ENCODE data around the gene CSH1. TPM values are rescaled to one million over a fixed set of nuclear protein-coding genes. Genes with fewer than 3 reads are reported as not detected.

CSH1 gene
- total RNA-seq, result not detected

DNA sequence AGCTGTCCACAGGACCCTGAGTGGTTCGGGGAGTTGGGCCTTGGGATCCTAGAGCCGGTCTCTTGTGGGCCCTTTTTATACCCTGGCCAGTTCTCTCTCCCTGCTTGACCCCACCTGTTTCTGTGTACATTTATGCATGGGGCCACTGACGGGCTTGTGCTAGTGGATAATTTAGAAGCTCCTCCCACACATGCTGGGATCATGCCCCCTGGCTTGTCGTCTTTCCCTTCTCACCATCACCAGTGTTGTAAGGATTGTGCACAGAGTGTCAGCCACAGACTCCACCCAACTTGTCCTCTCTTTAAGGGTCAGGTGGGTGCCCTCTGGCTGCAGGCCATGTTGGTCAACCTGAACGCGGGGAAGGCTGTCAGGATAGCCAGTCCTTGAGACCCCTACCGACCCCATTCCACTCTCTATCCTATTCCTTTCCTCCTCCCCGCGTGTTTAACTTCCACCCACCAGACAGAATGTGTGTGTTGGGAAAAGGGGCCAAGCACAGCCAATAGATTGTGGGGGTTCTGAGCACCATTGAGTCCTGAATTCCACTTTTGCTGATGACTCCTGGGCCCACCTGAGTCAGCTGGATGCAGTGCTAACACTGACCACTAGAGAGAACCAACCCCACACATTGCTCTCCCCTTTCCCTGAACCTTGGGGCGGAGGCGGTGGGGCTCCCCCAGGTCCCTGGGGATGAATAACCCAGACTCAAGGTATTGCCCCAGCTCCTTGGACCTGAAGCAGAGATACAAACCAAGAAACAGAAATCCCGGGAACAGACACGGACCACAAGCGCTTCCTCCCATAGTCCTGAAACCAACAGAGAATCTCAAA lies at the start of gene CSH1:
CSH1 (minus strand) TSS at position 51 of the 831 bp plus-strand sequence. CDS start 63 bp downstream, outside the sequence.

GRCh38 chr17:63931981-63932561 lies 35.7 kb upstream of the CSH1 start, which contains the start of gene CD79B:
TSS of gene CD79B (minus strand) at chr17:63932331. CDS start at chr17:63932261, 70 bp downstream.

DNA sequence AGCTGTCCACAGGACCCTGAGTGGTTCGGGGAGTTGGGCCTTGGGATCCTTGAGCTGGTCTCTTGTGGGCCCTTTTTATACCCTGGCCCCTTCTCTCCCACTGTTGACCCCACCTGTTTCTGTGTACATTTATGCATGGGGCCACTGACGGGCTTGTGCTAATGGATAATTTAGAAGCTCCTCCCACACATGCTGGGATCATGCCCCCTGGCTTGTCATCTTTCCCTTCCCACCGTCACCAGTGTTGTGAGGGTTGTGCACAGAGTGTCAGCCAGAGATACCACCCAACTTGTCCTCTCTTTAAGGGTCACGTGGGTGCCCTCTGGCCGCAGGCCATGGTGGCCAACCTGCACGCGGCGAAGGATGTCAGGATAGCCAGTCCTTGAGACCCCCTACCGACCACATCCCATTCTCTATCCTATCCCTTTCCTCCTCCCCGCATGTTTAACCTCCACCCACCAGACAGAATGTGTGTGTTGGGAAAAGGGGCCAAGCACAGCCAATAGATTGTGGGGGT lies 22.5 kb upstream of the CSH1 start, which contains the start of gene GH1:
GH1 (minus strand) TSS at position 51 of the 517 bp plus-strand sequence. CDS start 63 bp downstream, outside the sequence.

GRCh38 chr17:63911041-63911635 lies 14.8 kb upstream of the CSH1 start, which contains the start of gene CSHL1:
TSS of gene CSHL1 (minus strand) at chr17:63911258. CDS start at chr17:63911196, 62 bp downstream.

GRCh38 chr17:63881935-63882601 lies 14.3 kb downstream of the CSH1 start, which contains the start of gene GH2:
TSS of gene GH2 (minus strand) at chr17:63881944. CDS start at chr17:63881801, 143 bp downstream.

DNA sequence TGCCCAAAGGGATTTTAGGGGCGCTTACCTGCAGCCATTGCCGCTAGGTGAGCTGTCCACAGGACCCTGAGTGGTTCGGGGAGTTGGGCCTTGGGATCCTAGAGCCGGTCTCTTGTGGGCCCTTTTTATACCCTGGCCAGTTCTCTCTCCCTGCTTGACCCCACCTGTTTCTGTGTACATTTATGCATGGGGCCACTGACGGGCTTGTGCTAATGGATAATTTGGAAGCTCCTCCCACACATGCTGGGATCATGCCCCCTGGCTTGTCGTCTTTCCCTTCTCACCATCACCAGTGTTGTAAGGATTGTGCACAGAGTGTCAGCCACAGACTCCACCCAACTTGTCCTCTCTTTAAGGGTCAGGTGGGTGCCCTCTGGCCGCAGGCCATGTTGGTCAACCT lies 22.8 kb downstream of the CSH1 start, which contains the start of gene CSH2:
CSH2 (minus strand) TSS at position 101 of the 400 bp plus-strand sequence; CDS start at position 38, 63 bp downstream.

Small RNAs within 50 kb of the gene (small RNA-seq; reads per million reads assigned to genes)
- gene AC040958.1 (ENCODE audit: low replicate concordance) (not detected), gene AC127029.1 (ENCODE audit: low replicate concordance) (not detected), gene GH1 (ENCODE audit: low replicate concordance) (not detected)

Other genes starting within 250 kb of the CSH1 start
- 28.1 TPM for gene LIMD2, start 196.4 kb downstream of the CSH1 start, total RNA-seq
- gene STRADA, start 154.8 kb downstream of the CSH1 start, total RNA-seq, result 26.3 TPM
- gene CCDC47, start 123.0 kb downstream of the CSH1 start, total RNA-seq, result 44.5 TPM
- gene DDX42, start 122.4 kb downstream of the CSH1 start, total RNA-seq, result 110 TPM
- 50.8 TPM for gene PSMC5, start 69.1 kb downstream of the CSH1 start, total RNA-seq
- 48.4 TPM for gene FTSJ3, start 68.9 kb downstream of the CSH1 start, total RNA-seq
- 65.7 TPM for gene SMARCD2, start 53.9 kb downstream of the CSH1 start, total RNA-seq
- not detected for gene CSH2, start 22.9 kb downstream of the CSH1 start, total RNA-seq
- gene GH2, start 14.6 kb downstream of the CSH1 start, total RNA-seq, result not detected
- gene CSHL1, start 14.7 kb upstream of the CSH1 start, total RNA-seq, result not detected
- not detected for gene GH1, start 22.3 kb upstream of the CSH1 start, total RNA-seq
- gene CD79B, start 35.8 kb upstream of the CSH1 start, total RNA-seq, result 6.8 TPM
- gene SCN4A, start 76.3 kb upstream of the CSH1 start, total RNA-seq, result 17.4 TPM
- gene PRR29, start 101.8 kb upstream of the CSH1 start, total RNA-seq, result 0.99 TPM
- 49.9 TPM for gene ICAM2, start 124.1 kb upstream of the CSH1 start, total RNA-seq
- 15.9 TPM for gene ERN1, start 233.6 kb upstream of the CSH1 start, total RNA-seq